ENCODE results near the gene TBC1D22A. TPM values are rescaled to one million over a fixed set of nuclear protein-coding genes. Genes with fewer than 3 reads are reported as not detected.
A peak's percentile ranks its signal among the peaks of the same experiment; 100 is the strongest.

The TBC1D22A gene
- total RNA-seq, 1 donor from 2014 or later = 14.3 TPM

DNA sequence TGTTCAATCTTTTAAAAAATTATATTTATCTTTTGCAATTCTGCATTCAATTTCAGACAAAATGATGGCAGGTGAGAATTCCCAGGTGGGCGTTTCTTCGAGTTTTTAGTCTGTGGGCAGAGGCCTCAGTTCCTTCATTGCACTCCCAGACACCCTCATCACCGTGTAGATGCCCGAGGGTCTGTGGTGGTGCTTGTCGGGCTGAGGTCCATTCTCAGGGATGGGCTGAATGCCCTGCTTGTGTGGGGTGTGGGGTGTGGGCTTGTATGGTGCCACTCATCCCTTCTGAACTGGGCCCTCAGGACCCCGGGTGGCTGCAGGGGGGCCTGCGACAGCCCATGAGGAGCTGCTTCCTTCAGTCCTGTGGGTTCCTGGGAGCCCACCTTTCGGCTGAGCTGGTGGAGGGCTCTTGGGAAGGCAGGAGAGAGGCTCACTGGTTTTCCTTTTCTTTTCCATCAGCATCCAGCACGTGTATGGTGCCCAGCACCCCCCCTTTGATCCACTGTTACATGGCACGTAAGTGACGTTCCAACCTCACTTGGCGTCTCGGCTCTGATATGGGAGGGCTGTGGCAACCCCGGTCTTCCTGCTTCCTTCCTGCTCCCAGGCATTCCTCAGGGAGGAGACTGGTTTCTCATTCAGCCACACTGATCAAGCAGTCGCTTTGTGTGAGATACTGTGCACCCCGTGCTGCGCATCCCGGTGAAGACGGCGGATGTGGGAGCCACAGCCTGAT lies 29.8 kb downstream of the TBC1D22A start:
- Mint-ChIP-seq H3K36me3 (ENCODE audit: low read depth) (no peaks in the 10 kb centered on the region), H3K4me3 (no peak overlapping the region), H3K27me3 (ENCODE audit: low read depth) (no peaks in the 10 kb centered on the region), H3K9me3 (no peaks in the 10 kb centered on the region), H3K4me1 (peaks cover under 1% of the 10 kb centered on the region), H3K27ac (ENCODE audit: unreplicated experiment) (no peak overlapping the region)
- DNase-seq (ENCODE audit: low read depth, low spot score) = no peak
- TF ChIP-seq, protein P1, sequence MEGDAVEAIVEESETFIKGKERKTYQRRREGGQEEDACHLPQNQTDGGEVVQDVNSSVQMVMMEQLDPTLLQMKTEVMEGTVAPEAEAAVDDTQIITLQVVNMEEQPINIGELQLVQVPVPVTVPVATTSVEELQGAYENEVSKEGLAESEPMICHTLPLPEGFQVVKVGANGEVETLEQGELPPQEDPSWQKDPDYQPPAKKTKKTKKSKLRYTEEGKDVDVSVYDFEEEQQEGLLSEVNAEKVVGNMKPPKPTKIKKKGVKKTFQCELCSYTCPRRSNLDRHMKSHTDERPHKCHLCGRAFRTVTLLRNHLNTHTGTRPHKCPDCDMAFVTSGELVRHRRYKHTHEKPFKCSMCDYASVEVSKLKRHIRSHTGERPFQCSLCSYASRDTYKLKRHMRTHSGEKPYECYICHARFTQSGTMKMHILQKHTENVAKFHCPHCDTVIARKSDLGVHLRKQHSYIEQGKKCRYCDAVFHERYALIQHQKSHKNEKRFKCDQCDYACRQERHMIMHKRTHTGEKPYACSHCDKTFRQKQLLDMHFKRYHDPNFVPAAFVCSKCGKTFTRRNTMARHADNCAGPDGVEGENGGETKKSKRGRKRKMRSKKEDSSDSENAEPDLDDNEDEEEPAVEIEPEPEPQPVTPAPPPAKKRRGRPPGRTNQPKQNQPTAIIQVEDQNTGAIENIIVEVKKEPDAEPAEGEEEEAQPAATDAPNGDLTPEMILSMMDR (conservative IDR thresholded peaks at IDR 0.05) = no peak

DNA sequence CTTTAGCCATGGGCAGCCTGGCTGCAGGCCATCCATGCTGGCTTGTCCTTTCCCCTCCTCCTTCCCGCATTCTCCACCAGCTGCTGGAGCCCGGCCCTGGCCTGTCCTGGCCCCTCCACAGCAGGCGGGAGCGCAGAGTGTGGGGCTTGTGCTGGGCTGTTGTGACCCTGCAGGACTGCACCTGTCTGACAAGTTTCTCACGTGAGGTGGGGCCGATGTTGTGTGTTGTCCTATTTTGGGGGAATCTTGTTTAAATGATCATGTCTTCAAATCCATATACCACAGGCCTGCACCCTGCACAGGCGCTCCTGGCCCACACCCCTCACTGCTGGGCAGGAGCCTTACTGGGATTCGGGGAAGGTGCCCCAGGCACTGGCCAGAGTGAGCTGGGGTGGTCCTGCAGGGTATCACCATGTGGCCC lies 30.4 kb downstream of the TBC1D22A start:
- Mint-ChIP-seq H3K4me1 (peaks cover 5% of the 10 kb centered on the region), H3K9me3 (no peaks in the 10 kb centered on the region), H3K27ac (ENCODE audit: unreplicated experiment) (no peak overlapping the region), H3K4me3 (no peak overlapping the region), H3K36me3 (ENCODE audit: low read depth) (no peaks in the 10 kb centered on the region), H3K27me3 (ENCODE audit: low read depth) (no peaks in the 10 kb centered on the region)
- TF ChIP-seq, protein P1 (conservative IDR thresholded peaks at IDR 0.05) = no peak
- no peak for DNase-seq (ENCODE audit: low read depth, low spot score)

DNA sequence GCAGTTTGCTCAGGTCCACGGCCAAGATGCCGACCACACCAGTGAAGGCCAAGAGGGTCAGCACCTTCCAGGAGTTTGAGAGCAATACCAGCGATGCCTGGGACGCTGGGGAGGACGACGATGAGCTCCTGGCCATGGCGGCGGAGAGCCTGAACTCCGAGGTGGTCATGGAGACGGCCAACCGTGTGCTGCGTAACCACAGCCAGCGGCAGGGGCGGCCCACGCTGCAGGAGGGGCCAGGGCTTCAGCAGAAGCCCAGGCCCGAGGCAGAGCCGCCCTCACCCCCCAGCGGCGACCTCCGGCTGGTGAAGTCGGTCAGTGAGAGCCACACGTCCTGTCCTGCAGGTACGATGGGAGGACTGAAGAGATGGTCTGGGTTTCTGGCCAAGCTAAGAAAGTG lies 31.0 kb downstream of the TBC1D22A start:
- DNase-seq (ENCODE audit: low read depth, low spot score) = no peak
- no peaks in the 10 kb centered on the region for H3K27me3 Mint-ChIP-seq (ENCODE audit: low read depth)
- no peak overlapping the region for H3K27ac Mint-ChIP-seq (ENCODE audit: unreplicated experiment)
- H3K9me3 Mint-ChIP-seq = no peaks in the 10 kb centered on the region
- H3K4me1 Mint-ChIP-seq = peaks cover 8% of the 10 kb centered on the region
- H3K4me3 Mint-ChIP-seq = no peak overlapping the region
- H3K36me3 Mint-ChIP-seq (ENCODE audit: low read depth) = no peaks in the 10 kb centered on the region
- TF ChIP-seq, protein P1 (conservative IDR thresholded peaks at IDR 0.05) = no peak

DNA sequence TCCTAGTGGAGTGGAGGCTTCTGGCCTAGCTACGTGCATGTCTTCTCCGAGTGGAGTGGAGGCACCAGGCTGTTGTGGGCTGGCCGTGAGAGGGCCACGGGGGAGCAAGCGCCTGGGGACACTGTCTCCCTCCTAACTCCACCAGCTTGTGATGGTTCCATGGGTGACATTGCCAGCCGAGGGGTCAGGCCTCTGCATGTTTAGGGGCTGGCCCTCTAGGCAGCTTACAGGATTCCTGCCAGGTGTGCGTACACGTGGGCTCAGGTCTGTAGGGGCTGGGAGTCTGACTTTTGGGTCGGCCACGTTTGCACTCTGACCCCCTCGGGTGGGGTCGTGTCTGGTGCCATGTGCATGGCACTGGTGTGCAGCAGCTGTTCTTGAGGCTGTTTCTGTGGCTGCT lies 31.6 kb downstream of the TBC1D22A start:
- Mint-ChIP-seq H3K36me3 (ENCODE audit: low read depth) (no peaks in the 10 kb centered on the region), H3K4me3 (no peak overlapping the region), H3K27ac (ENCODE audit: unreplicated experiment) (no peak overlapping the region), H3K4me1 (peaks cover 13% of the 10 kb centered on the region), H3K9me3 (no peaks in the 10 kb centered on the region), H3K27me3 (ENCODE audit: low read depth) (no peaks in the 10 kb centered on the region)
- TF ChIP-seq, protein P1 (conservative IDR thresholded peaks at IDR 0.05) = no peak
- no peak for DNase-seq (ENCODE audit: low read depth, low spot score)

DNA sequence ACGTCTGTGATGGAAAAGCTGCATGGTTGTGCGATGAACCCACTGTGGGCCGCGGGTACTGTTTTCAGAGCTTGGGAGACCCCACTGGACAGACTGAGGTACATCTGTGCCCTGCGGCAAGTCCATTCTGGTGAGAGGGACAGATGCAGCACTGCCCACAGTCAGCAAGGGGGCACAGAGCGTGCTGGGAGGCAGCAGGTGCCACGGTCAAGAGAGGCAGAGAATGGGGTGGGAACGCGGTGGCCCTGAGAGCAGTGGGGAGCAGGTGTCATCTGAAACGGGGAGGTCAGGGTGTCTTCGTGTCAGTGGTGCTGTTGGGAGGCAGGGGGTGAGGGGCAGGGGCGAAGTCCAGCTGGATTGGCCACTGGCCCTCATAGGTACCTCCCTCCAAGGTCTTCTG lies 32.0 kb downstream of the TBC1D22A start:
- H3K27me3 Mint-ChIP-seq (ENCODE audit: low read depth) = no peaks in the 10 kb centered on the region
- H3K4me1 Mint-ChIP-seq = peaks cover 17% of the 10 kb centered on the region
- DNase-seq (ENCODE audit: low read depth, low spot score) = no peak
- no peaks in the 10 kb centered on the region for H3K36me3 Mint-ChIP-seq (ENCODE audit: low read depth)
- peak overlapping the region; percentile 19 for H3K27ac Mint-ChIP-seq (ENCODE audit: unreplicated experiment)
- TF ChIP-seq, protein P1 (conservative IDR thresholded peaks at IDR 0.05) = no peak
- no peaks in the 10 kb centered on the region for H3K9me3 Mint-ChIP-seq
- H3K4me3 Mint-ChIP-seq = no peak overlapping the region

All from neural crest cell (in vitro differentiated cells).